HepG2 (cell line): ENCODE measurements around the gene DUSP15. TPM values are rescaled to one million over a fixed set of nuclear protein-coding genes. Genes with fewer than 3 reads are reported as not detected.

ENCODE experiments used
- DNMT1 ChIP-seq: sonication (generic); formaldehyde crosslinking; IDR thresholded peaks from 2 replicates; pipeline ENCODE4 v1.5.1; 2020; ENCODE audit warnings: mild to moderate bottlenecking, missing genetic modification reagents
- FOXA3 ChIP-seq: IDR thresholded peaks from 2 replicates; pipeline ENCODE4 v1.6.1; 2016; ENCODE audit warnings: missing genetic modification reagents, missing compliant biosample characterization
- HES4 ChIP-seq: sonication (generic); formaldehyde crosslinking; IDR thresholded peaks from 2 replicates; pipeline ENCODE4 v1.9.0; 2021; ENCODE audit warnings: mild to moderate bottlenecking, missing genetic modification reagents, borderline replicate concordance
- HINFP ChIP-seq: sonication (generic); formaldehyde crosslinking; IDR thresholded peaks from 2 replicates; pipeline ENCODE4 v1.4.0; 2020; ENCODE audit warnings: low read depth, mild to moderate bottlenecking, missing genetic modification reagents
- MIXL1 ChIP-seq: IDR thresholded peaks from 2 replicates; pipeline ENCODE4 v1.6.1; 2016
- NCOA1 ChIP-seq: sonication (generic); formaldehyde crosslinking; IDR thresholded peaks from 2 replicates; pipeline ENCODE4 v1.9.0; 2021; ENCODE audit warnings: missing genetic modification reagents
- NONO ChIP-seq, 2 experiments: fragments of 450-650 bp in 1 of 2; sonication (generic) in 1 of 2; formaldehyde crosslinking in 1 of 2; IDR thresholded peaks in 1 of 2; conservative IDR thresholded peaks in 1 of 2; 2 replicates each; pipeline versions ENCODE4 v1.6.1 to v1.8.0; 2017 to 2022; ENCODE audit warnings: mild to moderate bottlenecking in 1 of 2, missing genetic modification reagents in 1 of 2, moderate library complexity in 1 of 2
- RARG ChIP-seq: sonication (generic); formaldehyde crosslinking; IDR thresholded peaks from 2 replicates; pipeline ENCODE4 v1.4.0; 2020; ENCODE audit warnings: low read depth, mild to moderate bottlenecking, missing genetic modification reagents
- SP1 ChIP-seq, 2 experiments: fragments of 450-650 bp in 1 of 2; sonication (generic) in 1 of 2; formaldehyde crosslinking in 1 of 2; IDR thresholded peaks; 2 replicates each; pipeline versions ENCODE4 v1.4.0 to v1.6.1; 2016 to 2020; ENCODE audit warnings: missing genetic modification reagents in 1 of 2
- SP5 ChIP-seq: IDR thresholded peaks from 2 replicates; pipeline ENCODE4 v1.6.1; 2016; ENCODE audit warnings: low read depth, borderline replicate concordance
- STAG1 ChIP-seq: sonication (generic); formaldehyde crosslinking; IDR thresholded peaks from 2 replicates; pipeline ENCODE4 v1.4.0; 2020; ENCODE audit warnings: missing genetic modification reagents
- YEATS4 ChIP-seq: sonication (generic); formaldehyde crosslinking; IDR thresholded peaks from 2 replicates; pipeline ENCODE4 v1.4.0; 2020; ENCODE audit warnings: missing genetic modification reagents, borderline replicate concordance
- ZC3H13 ChIP-seq: sonication (generic); formaldehyde crosslinking; IDR thresholded peaks from 2 replicates; pipeline ENCODE4 v1.8.1; 2023; ENCODE audit warnings: mild to moderate bottlenecking, missing genetic modification reagents, moderate library complexity
- ZFAT ChIP-seq: sonication (generic); formaldehyde crosslinking; conservative IDR thresholded peaks from 2 replicates; pipeline ENCODE4 v1.8.1; 2023; ENCODE audit warnings: missing genetic modification reagents, inconsistent platforms
- ZFY ChIP-seq: sonication (generic); formaldehyde crosslinking; IDR thresholded peaks from 2 replicates; pipeline ENCODE4 v1.4.0; 2020; ENCODE audit warnings: missing genetic modification reagents
- ZNF230 ChIP-seq: sonication (generic); formaldehyde crosslinking; IDR thresholded peaks from 2 replicates; pipeline ENCODE4 v1.4.0; 2020; ENCODE audit warnings: mild to moderate bottlenecking, missing genetic modification reagents
- ZNF251 ChIP-seq: sonication (generic); formaldehyde crosslinking; IDR thresholded peaks from 2 replicates; pipeline ENCODE4 v1.9.0; 2021; ENCODE audit warnings: mild to moderate bottlenecking, missing genetic modification reagents
- ZNF354B ChIP-seq: sonication (generic); formaldehyde crosslinking; IDR thresholded peaks from 2 replicates; pipeline ENCODE4 v1.8.0; 2022; ENCODE audit warnings: mild to moderate bottlenecking, missing genetic modification reagents
- ZNF451 ChIP-seq: sonication (generic); formaldehyde crosslinking; IDR thresholded peaks from 2 replicates; pipeline ENCODE4 v1.5.0; 2020; ENCODE audit warnings: mild to moderate bottlenecking, missing genetic modification reagents
- ZNF556 ChIP-seq: sonication (generic); formaldehyde crosslinking; IDR thresholded peaks from 2 replicates; pipeline ENCODE4 v1.4.0; 2020; ENCODE audit warnings: mild to moderate bottlenecking, missing genetic modification reagents, borderline replicate concordance
- ZNF776 ChIP-seq: sonication (generic); formaldehyde crosslinking; IDR thresholded peaks from 2 replicates; pipeline ENCODE4 v1.4.0; 2020; ENCODE audit warnings: mild to moderate bottlenecking, missing genetic modification reagents
- polyA plus RNA-seq, 8 experiments: library from polyadenylated mRNA; depleted of rRNA in 3 of 8; stranded (reverse) in 7 of 8; unstranded in 1 of 8; fragments of >200 nt; fragmentation: Illumina TruSeq in 4 of 8; extraction: Trizol in 4 of 8; gene quantifications; 2 replicates each; pipeline versions ENCODE4 v1.2.1 to v1.2.3, GENCODE V29; 2011 to 2016; ENCODE audit warnings: low read depth in 4 of 8, missing spikeins in 1 of 8, mixed read lengths in 1 of 8; ENCODE audit not compliant: insufficient read depth in 1 of 8
- total RNA-seq, 5 experiments: library from RNA; depleted of rRNA; stranded (reverse); fragments of >200 nt; fragmentation: Illumina TruSeq; extraction: Trizol; gene quantifications; 2 replicates each; pipeline ENCODE4 v1.2.3, GENCODE V29; 2016; ENCODE audit warnings: low read depth in 1 of 5
- TF ChIP-seq, protein P1 (sequence below): sonication (generic); formaldehyde crosslinking; IDR thresholded peaks from 2 replicates; pipeline ENCODE4 v1.8.1; 2023; ENCODE audit warnings: mild to moderate bottlenecking, moderate library complexity, missing genetic modification reagents
- TF ChIP-seq, protein P2 (sequence below), 2 experiments: sonication (generic) in 1 of 2; formaldehyde crosslinking in 1 of 2; IDR thresholded peaks; 2 replicates each; pipeline versions ENCODE4 v1.4.0 to v1.6.1; 2018 to 2020; ENCODE audit warnings: missing genetic modification reagents in 2 of 2, borderline replicate concordance in 1 of 2, low read depth in 1 of 2, mild to moderate bottlenecking in 1 of 2, missing biosample characterization in 1 of 2
- TF ChIP-seq, protein P3 (sequence below): sonication (generic); formaldehyde crosslinking; IDR thresholded peaks from 2 replicates; pipeline ENCODE4 v1.9.0; 2022; ENCODE audit warnings: low read depth, missing genetic modification reagents

Gene DUSP15
- total and polyA plus RNA-seq, 2 of the 13 experiments (the other 11 are each of a cell fraction or from before 2014, with no cell fraction given) = 0.17 to 0.93 TPM

DNA sequence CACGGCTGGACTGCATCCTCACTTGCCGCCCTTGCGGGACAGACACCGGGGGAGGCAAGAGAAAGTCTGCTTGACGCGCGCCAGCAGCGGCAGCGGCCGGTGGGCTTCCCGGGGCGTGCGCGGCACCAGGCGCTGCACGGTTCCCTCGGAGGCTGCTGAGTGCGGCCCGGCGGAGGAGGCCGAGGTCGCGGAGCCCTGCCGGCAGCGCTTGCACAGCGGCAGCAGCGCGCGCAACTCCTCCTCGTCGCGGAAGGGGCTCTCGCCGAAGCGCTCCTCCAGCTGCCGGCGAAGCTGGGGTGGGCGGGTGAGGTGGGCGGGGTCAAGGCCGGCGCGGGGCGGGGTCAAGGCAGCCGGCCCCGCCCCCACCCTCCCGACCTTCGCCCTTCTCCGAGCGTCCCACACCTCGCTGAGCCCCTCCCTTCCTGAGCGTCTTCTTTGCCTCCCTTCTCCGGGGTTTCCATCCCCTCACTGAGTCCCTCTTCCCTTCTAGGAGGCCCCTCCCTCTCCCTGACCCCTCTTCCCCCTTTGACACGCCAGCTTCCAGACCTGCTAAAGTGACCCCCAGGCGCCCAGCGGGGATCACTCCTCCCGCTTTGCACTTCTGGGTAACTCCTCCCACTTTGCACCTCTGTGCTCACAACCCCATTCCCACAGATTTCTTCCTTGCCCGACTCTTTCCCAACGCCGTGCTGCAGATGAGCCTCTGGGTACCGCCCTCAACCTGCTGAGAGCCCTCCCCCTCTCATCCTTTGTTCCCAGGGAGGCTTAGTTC lies 8.8 kb downstream of the DUSP15 start (continued):
- TF ChIP-seq ZNF354B (no peak), HES4 (CRISPR knock-in tag) (no peak), ZFAT (CRISPR knock-in tag) (no peak), NONO (IDR thresholded peaks at IDR 0.05) (no peak), NONO (CRISPR knock-in tag; conservative IDR thresholded peaks at IDR 0.05) (peak; percentile 58), RARG (CRISPR knock-in tag) (no peak), FOXA3 (CRISPR knock-in tag) (no peak), ZNF556 (CRISPR knock-in tag) (peak; percentile 79; the same call in 1 of the 2 replicates), DNMT1 (CRISPR knock-in tag) (peak; percentile 94; the same call in 1 of the 2 replicates), ZFY (peak; percentile 58; the same call in 1 of the 2 replicates), YEATS4 (CRISPR knock-in tag) (peak; percentile 30; the same call in 1 of the 2 replicates), STAG1 (CRISPR knock-in tag) (no peak), MIXL1 (CRISPR knock-in tag) (no peak), NCOA1 (CRISPR knock-in tag) (no peak), ZNF251 (CRISPR knock-in tag) (no peak), SP1 (IDR thresholded peaks at IDR 0.05) (no peak), SP1 (CRISPR knock-in tag; IDR thresholded peaks at IDR 0.05) (peak; percentile 74), ZC3H13 (CRISPR knock-in tag) (no peak; the same call in 1 of the 2 replicates), HINFP (CRISPR knock-in tag) (no peak), ZNF451 (CRISPR knock-in tag) (no peak), SP5 (CRISPR knock-in tag) (0 out of 2 replicates have a peak, but pooled peaks have one; percentile 9), ZNF776 (CRISPR knock-in tag) (no peak; the same call in 1 of the 2 replicates), ZNF230 (CRISPR knock-in tag) (0 out of 2 replicates have a peak, but pooled peaks have one; percentile 20)
- TF ChIP-seq, protein P1, sequence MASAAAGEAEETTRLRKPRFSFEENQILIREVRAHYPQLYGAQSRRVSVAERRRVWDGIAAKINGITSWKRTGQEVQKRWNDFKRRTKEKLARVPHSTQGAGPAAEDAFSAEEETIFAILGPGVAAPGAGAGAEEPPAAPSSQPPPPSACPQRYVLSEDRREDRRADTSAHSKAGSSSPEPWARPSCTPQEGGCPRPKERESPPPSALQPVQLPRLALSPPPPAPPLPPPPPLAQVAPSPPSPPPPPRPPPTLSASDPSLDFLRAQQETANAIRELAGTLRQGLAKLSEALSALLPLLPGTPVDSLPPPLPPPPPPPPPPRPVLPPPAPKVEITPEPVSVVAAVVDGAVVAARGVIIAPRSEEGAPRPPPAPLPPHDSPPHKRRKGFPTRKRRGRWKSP (CRISPR knock-in tag) = peak; percentile 99
- TF ChIP-seq, protein P2, sequence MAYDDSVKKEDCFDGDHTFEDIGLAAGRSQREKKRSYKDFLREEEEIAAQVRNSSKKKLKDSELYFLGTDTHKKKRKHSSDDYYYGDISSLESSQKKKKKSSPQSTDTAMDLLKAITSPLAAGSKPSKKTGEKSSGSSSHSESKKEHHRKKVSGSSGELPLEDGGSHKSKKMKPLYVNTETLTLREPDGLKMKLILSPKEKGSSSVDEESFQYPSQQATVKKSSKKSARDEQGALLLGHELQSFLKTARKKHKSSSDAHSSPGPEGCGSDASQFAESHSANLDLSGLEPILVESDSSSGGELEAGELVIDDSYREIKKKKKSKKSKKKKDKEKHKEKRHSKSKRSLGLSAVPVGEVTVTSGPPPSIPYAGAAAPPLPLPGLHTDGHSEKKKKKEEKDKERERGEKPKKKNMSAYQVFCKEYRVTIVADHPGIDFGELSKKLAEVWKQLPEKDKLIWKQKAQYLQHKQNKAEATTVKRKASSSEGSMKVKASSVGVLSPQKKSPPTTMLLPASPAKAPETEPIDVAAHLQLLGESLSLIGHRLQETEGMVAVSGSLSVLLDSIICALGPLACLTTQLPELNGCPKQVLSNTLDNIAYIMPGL (CRISPR knock-in tag; IDR thresholded peaks at IDR 0.05; ENCODE audit: borderline replicate concordance in 1 of 2, low read depth in 1 of 2) = 0 out of 4 replicates have a peak, but pooled peaks of 1 of the 2 experiments have one; percentile 49
- TF ChIP-seq, protein P3, sequence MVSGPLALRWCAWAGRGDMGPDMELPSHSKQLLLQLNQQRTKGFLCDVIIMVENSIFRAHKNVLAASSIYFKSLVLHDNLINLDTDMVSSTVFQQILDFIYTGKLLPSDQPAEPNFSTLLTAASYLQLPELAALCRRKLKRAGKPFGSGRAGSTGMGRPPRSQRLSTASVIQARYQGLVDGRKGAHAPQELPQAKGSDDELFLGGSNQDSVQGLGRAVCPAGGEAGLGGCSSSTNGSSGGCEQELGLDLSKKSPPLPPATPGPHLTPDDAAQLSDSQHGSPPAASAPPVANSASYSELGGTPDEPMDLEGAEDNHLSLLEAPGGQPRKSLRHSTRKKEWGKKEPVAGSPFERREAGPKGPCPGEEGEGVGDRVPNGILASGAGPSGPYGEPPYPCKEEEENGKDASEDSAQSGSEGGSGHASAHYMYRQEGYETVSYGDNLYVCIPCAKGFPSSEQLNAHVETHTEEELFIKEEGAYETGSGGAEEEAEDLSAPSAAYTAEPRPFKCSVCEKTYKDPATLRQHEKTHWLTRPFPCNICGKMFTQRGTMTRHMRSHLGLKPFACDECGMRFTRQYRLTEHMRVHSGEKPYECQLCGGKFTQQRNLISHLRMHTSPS (CRISPR knock-in tag) = no peak; the same call in 1 of the 2 replicates
